Measurements from ENCODE around the gene TMEM259. TPM values are rescaled to one million over a fixed set of nuclear protein-coding genes. Genes with fewer than 3 reads are reported as not detected.

Gene TMEM259
- total and polyA plus RNA-seq, 2 of the 13 experiments (the other 11 are each of a cell fraction or from before 2014, with no cell fraction given): 64.7 to 164 TPM

DNA sequence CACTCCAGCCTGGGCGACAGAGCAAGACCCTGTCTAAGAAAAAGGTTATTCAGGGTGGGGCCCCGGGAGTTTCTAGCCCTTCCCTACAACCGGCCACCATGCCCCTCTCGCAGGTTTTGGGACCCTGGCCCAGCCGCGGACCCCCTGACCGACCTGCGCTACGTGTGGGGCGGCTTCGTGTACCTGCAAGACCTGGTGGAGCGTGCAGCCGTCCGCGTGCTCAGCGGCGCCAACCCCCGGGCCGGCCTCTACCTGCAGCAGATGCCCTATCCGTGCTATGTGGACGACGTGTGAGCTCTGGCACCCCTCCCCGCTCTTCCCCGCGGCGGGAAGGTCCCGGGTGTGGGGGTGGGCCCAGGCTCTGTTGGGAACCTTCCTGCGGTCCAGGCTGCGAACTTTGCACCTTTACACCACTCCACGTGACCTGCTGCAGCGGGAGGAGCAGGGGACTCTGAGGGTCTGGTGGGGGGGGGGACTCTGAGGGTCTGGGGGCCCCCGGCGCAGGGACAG lies 25.2 kb upstream of the TMEM259 start (continued):
- no peak for TF ChIP-seq RFX3 (CRISPR knock-in tag; IDR thresholded peaks at IDR 0.05)
- no peak for TF ChIP-seq ZBED4 (CRISPR knock-in tag; IDR thresholded peaks at IDR 0.05; ENCODE audit: borderline replicate concordance)
- no peak for TF ChIP-seq ZNF326 (CRISPR knock-in tag; IDR thresholded peaks at IDR 0.05; ENCODE audit: borderline replicate concordance)
- no peak for TF ChIP-seq LRRFIP1 (CRISPR knock-in tag; conservative IDR thresholded peaks at IDR 0.05)
- TF ChIP-seq NFIC (IDR thresholded peaks at IDR 0.05; ENCODE audit: low read length): no peak
- no peak for TF ChIP-seq ZFP36L1 (CRISPR knock-in tag; IDR thresholded peaks at IDR 0.05)
- TF ChIP-seq EP300 (IDR thresholded peaks at IDR 0.05; ENCODE audit: low read depth in 2 of 2, low read length in 2 of 2): peak in 1 of 2 experiments; percentile 26; a peak in 1 of 4 replicates
- TF ChIP-seq EP300 (CRISPR knock-in tag; IDR thresholded peaks at IDR 0.05; ENCODE audit: borderline replicate concordance): no peak
- no peak for TF ChIP-seq SMC3 (IDR thresholded peaks at IDR 0.05; ENCODE audit: low read length)
- TF ChIP-seq ZBTB34 (CRISPR knock-in tag; IDR thresholded peaks at IDR 0.05): no peak
- peak; percentile 51; the same call in 1 of the 2 replicates for TF ChIP-seq EEA1 (CRISPR knock-in tag; IDR thresholded peaks at IDR 0.05; ENCODE audit: borderline replicate concordance)
- TF ChIP-seq MIER3 (CRISPR knock-in tag; IDR thresholded peaks at IDR 0.05; ENCODE audit: borderline replicate concordance): no peak
- no peak for TF ChIP-seq SRY (CRISPR knock-in tag; IDR thresholded peaks at IDR 0.05)
- no peak for TF ChIP-seq SIN3B (IDR thresholded peaks at IDR 0.05; ENCODE audit: low read length)
- peak; percentile 81 for TF ChIP-seq ZNF607 (CRISPR knock-in tag; IDR thresholded peaks at IDR 0.05; ENCODE audit: borderline replicate concordance)
- TF ChIP-seq WIZ (CRISPR knock-in tag; IDR thresholded peaks at IDR 0.05): no peak
- no peak for TF ChIP-seq ZSCAN21 (CRISPR knock-in tag; IDR thresholded peaks at IDR 0.05; ENCODE audit: borderline replicate concordance)
- peak; percentile 83; the same call in 1 of the 2 replicates for TF ChIP-seq PATZ1 (CRISPR knock-in tag; IDR thresholded peaks at IDR 0.05)
- TF ChIP-seq PPARG (CRISPR knock-in tag; conservative IDR thresholded peaks at IDR 0.05): no peak
- TF ChIP-seq NR1H2 (CRISPR knock-in tag; IDR thresholded peaks at IDR 0.05; ENCODE audit: borderline replicate concordance, low read depth): no peak
- TF ChIP-seq NR2F6 (IDR thresholded peaks at IDR 0.05): no peak
- TF ChIP-seq NR2F6 (CRISPR knock-in tag; IDR thresholded peaks at IDR 0.05): peak; percentile 24; the same call in 1 of the 2 replicates

Measured in HepG2 (cell line).